Endothelial cell of umbilical vein (primary cell): ENCODE data around the gene TMEM250. TPM values are rescaled to one million over a fixed set of nuclear protein-coding genes. Genes with fewer than 3 reads are reported as not detected.

Experiments
- BruUV-seq: library from RNA; stranded (reverse); fragments of 400-500 nt; replicated peaks from 2 replicates; lab custom pipeline; 2021; lab: Mats Ljungman, UMichigan
- CTCF ChIA-PET: fragments of 300-600, 350-600 bp; sonication (Branson Sonifier 250); formaldehyde crosslinking; loops from one replicate; lab custom pipeline; 2021; ENCODE audit warnings: antibody characterized with exemption, inconsistent platforms; lab: Charles Lee
- POLR2A ChIA-PET: fragments of 300-600, 350-600 bp; sonication (Branson Sonifier 250); formaldehyde crosslinking; loops from one replicate; lab custom pipeline; 2021; ENCODE audit warnings: antibody characterized with exemption, inconsistent platforms; lab: Charles Lee
- DNase-seq: peaks from one replicate; pipeline ENCODE4 v3.0.0-alpha.2; 2011; ENCODE audit warnings: low read depth, low spot score
- FAIRE-seq: peaks from 2 replicates; lab custom pipeline; 2011; peaks lifted over from hg19 to GRCh38; lab: Jason Lieb, UNC
- H2AFZ ChIP-seq: 2 replicates; pipeline ENCODE4 v1.6.0; 2012; ENCODE audit warnings: low read depth, low read length, control low read depth, inconsistent platforms
- H3K27ac ChIP-seq: 2 replicates; pipeline ENCODE4 v1.5.1; 2011; ENCODE audit warnings: low read depth, mild to moderate bottlenecking, control low read depth, low read length, moderate library complexity; ENCODE audit not compliant: insufficient read depth
- H3K27me3 ChIP-seq, 2 experiments: 2 replicates each; pipeline versions ENCODE4 v1.6.0 to v1.6.1; 2011; ENCODE audit warnings: low read length in 2 of 2, mixed read lengths in 1 of 2; ENCODE audit not compliant: control insufficient read depth in 2 of 2, insufficient read depth in 2 of 2
- H3K36me3 ChIP-seq, 2 experiments: 2 replicates in 1 of 2; 3 replicates in 1 of 2; pipeline ENCODE4 v1.5.1; 2011; ENCODE audit warnings: low read length in 2 of 2, mild to moderate bottlenecking in 1 of 2, moderate library complexity in 1 of 2; ENCODE audit not compliant: control insufficient read depth in 2 of 2, insufficient read depth in 2 of 2; ENCODE audit errors: extremely low read depth in 1 of 2
- H3K4me1 ChIP-seq: 3 replicates; pipeline ENCODE4 v1.5.1; 2011; ENCODE audit warnings: mild to moderate bottlenecking, low read length; ENCODE audit not compliant: control insufficient read depth, insufficient read depth; ENCODE audit errors: extremely low read depth
- H3K4me2 ChIP-seq: 2 replicates; pipeline ENCODE4 v1.6.1; 2011; ENCODE audit warnings: low read length, control low read depth, mixed read lengths; ENCODE audit not compliant: insufficient read depth
- H3K4me3 ChIP-seq, 3 experiments: fragments of 200-600 bp in 1 of 3; sonication (generic), shearing (Covaris generic) in 1 of 3; replicated peaks in 1 of 3; 2 replicates each; pipeline ENCODE4 v1.5.1; 2011 to 2016; ENCODE audit warnings: control low read depth in 3 of 3, low read length in 3 of 3, mild to moderate bottlenecking in 2 of 3, inconsistent platforms in 1 of 3, low read depth in 1 of 3, moderate library complexity in 1 of 3; ENCODE audit not compliant: insufficient read depth in 1 of 3
- H3K79me2 ChIP-seq: 2 replicates; pipeline ENCODE4 v1.6.0; 2012; ENCODE audit warnings: low read length, inconsistent platforms; ENCODE audit not compliant: control insufficient read depth, insufficient read depth
- H3K9ac ChIP-seq: replicated peaks from 2 replicates; pipeline ENCODE3; 2011; ENCODE audit warnings: low read length, control low read depth; ENCODE audit not compliant: insufficient read depth; ENCODE audit errors: extremely low read depth
- H3K9me1 ChIP-seq: replicated peaks from 3 replicates; pipeline ENCODE4 v1.6.0; 2011; ENCODE audit warnings: mild to moderate bottlenecking, low read length; ENCODE audit not compliant: control insufficient read depth, insufficient read depth; ENCODE audit errors: extremely low read depth
- H3K9me3 ChIP-seq: replicated peaks from 2 replicates; pipeline ENCODE4 v1.5.1; 2012; ENCODE audit warnings: low read length, inconsistent platforms; ENCODE audit not compliant: control insufficient read depth, insufficient read depth
- H4K20me1 ChIP-seq: replicated peaks from 2 replicates; pipeline ENCODE3; 2011; ENCODE audit warnings: mild to moderate bottlenecking, low read length; ENCODE audit not compliant: control insufficient read depth, insufficient read depth; ENCODE audit errors: extremely low read depth
- EZH2 ChIP-seq: IDR thresholded peaks from 2 replicates; pipeline ENCODE4 v1.6.1; 2012; ENCODE audit warnings: borderline replicate concordance, low read depth, mild to moderate bottlenecking, moderate library complexity, low read length, inconsistent platforms; ENCODE audit not compliant: severe bottlenecking
- FOS ChIP-seq: IDR thresholded peaks from 2 replicates; pipeline ENCODE4 v1.6.1; 2011; ENCODE audit warnings: mild to moderate bottlenecking, low read length, moderate library complexity, borderline replicate concordance; ENCODE audit not compliant: insufficient read depth
- GATA2 ChIP-seq: IDR thresholded peaks from 2 replicates; pipeline ENCODE4 v1.7.0; 2011; ENCODE audit warnings: low read depth, mild to moderate bottlenecking, moderate library complexity, mixed read lengths, low read length; ENCODE audit not compliant: insufficient read length, insufficient read depth
- JUN ChIP-seq: IDR thresholded peaks from 2 replicates; pipeline ENCODE4 v1.6.1; 2011; ENCODE audit warnings: borderline replicate concordance, low read depth; ENCODE audit not compliant: insufficient read length, insufficient read depth
- MYC ChIP-seq: IDR thresholded peaks from one replicate; pipeline ENCODE4 v1.6.1; 2011; ENCODE audit warnings: mild to moderate bottlenecking, low read depth, low read length
- POLR2A ChIP-seq: IDR thresholded peaks from 2 replicates; pipeline ENCODE4 v1.6.1; 2012; ENCODE audit warnings: low read depth, mild to moderate bottlenecking, control low read depth, low read length
- POLR2AphosphoS5 ChIP-seq: IDR thresholded peaks from 2 replicates; pipeline ENCODE4 v1.6.1; 2012; ENCODE audit warnings: low read depth, mild to moderate bottlenecking, control low read depth, low read length, moderate library complexity; ENCODE audit not compliant: insufficient read depth
- dilution Hi-C: fragments of 300-500 bp; cut with MboI; formaldehyde crosslinking; loops from one replicate; pipeline ENCODE4 v1.15.0; 2019; ENCODE audit warnings: low sequenced_read_pairs; ENCODE audit not compliant: extremely low pct_ligation_motif_present
- intact Hi-C: fragments of 100-400 bp; cut with micrococcal nuclease; formaldehyde crosslinking; loops from one replicate; pipeline ENCODE4 v1.10.0; 2022
- polyA plus RNA-seq, 4 experiments: library from polyadenylated mRNA; depleted of rRNA in 3 of 4; stranded (reverse) in 3 of 4; unstranded in 1 of 4; fragments of >200 nt; gene quantifications; 2 replicates each; pipeline versions ENCODE4 v1.2.1 to v1.2.3, GENCODE V29; 2011 to 2012; ENCODE audit warnings: missing spikeins in 1 of 4
- total RNA-seq: library from RNA; stranded (reverse); gene quantifications from 2 replicates; pipeline ENCODE4 v1.2.3, GENCODE V29; 2021
- TF ChIP-seq, protein P1 (sequence below): IDR thresholded peaks from 2 replicates; pipeline ENCODE4 v1.6.1; 2011; ENCODE audit not compliant: insufficient read depth, insufficient read length
- TF ChIP-seq, protein P2 (sequence below), 2 donors: IDR thresholded peaks; 1 replicate in 1 of 2; 2 replicates in 1 of 2; pipeline ENCODE4 v1.5.1; 2011; ENCODE audit warnings: low read length in 2 of 2, mild to moderate bottlenecking in 2 of 2, moderate library complexity in 2 of 2, control low read depth in 1 of 2, inconsistent platforms in 1 of 2, low read depth in 1 of 2; ENCODE audit not compliant: insufficient read depth in 1 of 2; ENCODE audit errors: extremely low read depth in 1 of 2

The TMEM250 gene
- total and polyA plus RNA-seq, 2 donors (not counting 3 experiments of a cell fraction or from before 2014, with no cell fraction given), result 24.9 to 49.9 TPM

DNA sequence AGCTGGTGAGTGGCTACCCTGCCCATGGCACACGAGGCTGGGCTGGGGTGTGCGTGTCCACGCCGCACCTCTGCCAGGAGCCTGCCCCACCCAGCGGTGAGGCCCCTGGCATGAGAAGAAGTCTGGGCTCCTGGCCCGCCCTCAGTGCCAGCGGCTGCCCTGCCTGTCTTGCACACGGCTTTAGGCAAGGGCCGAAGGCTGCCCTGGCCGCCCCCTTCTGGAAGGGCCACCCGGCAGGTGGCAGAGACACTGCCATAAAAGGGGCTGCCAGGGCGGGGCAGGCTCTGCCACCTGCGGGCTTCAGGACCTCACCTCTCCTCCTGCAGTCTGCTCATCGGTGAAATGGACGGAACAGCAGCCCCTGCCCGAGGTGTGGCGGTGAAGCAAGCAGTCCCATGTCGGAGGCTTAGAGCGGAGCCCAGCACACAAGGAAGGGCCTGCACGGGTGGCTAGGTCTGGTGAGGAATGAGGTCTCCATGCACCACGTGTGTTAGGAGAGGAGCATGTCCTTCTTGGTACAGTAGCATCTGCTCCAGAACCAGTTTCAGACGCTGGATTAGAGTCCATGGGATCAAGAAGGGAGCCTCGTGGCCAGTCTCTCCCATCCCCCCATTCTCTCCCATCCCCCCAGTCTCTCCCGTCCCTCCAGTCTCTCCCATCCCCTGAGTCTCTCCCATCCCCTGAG lies 34.8 kb upstream of the TMEM250 start:
- Histone ChIP-seq H3K4me1 (peaks cover 15% of the 10 kb centered on the region), H3K27ac (no peak overlapping the region), H4K20me1 (no peaks in the 10 kb centered on the region), H3K9me1 (no peaks in the 10 kb centered on the region), H3K4me3 (no peak overlapping the region), H3K27me3 (peaks cover 0 to 1% of the 10 kb centered on the region in 2 experiments), H3K36me3 (no peaks in the 10 kb centered on the region), H3K79me2 (no peaks in the 10 kb centered on the region), H3K9ac (no peak overlapping the region), H3K9me3 (no peaks in the 10 kb centered on the region), H2AFZ (no peak overlapping the region), H3K4me2 (no peak overlapping the region)
- no peak for DNase-seq
- no peak for FAIRE-seq
- intact Hi-C loops, result loop anchor here (10.0 kb wide), 1 partner anchor 51 kb away; the partner anchor contains the start of gene LHX3
- ChIA-PET CTCF (no interaction called here), POLR2A (no interaction called here)
- TF ChIP-seq POLR2A (no peak), EZH2 (no peak), FOS (no peak), JUN (no peak), GATA2 (no peak), POLR2AphosphoS5 (no peak), MYC (no peak)
- TF ChIP-seq, protein P1, sequence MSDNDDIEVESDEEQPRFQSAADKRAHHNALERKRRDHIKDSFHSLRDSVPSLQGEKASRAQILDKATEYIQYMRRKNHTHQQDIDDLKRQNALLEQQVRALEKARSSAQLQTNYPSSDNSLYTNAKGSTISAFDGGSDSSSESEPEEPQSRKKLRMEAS, result no peak
- TF ChIP-seq, protein P2, sequence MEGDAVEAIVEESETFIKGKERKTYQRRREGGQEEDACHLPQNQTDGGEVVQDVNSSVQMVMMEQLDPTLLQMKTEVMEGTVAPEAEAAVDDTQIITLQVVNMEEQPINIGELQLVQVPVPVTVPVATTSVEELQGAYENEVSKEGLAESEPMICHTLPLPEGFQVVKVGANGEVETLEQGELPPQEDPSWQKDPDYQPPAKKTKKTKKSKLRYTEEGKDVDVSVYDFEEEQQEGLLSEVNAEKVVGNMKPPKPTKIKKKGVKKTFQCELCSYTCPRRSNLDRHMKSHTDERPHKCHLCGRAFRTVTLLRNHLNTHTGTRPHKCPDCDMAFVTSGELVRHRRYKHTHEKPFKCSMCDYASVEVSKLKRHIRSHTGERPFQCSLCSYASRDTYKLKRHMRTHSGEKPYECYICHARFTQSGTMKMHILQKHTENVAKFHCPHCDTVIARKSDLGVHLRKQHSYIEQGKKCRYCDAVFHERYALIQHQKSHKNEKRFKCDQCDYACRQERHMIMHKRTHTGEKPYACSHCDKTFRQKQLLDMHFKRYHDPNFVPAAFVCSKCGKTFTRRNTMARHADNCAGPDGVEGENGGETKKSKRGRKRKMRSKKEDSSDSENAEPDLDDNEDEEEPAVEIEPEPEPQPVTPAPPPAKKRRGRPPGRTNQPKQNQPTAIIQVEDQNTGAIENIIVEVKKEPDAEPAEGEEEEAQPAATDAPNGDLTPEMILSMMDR (IDR thresholded peaks at IDR 0.05; ENCODE audit: extremely low read depth in 1 of 2, insufficient read depth in 1 of 2, low read depth in 1 of 2, low read length in 2 of 2), result no peak
- dilution Hi-C loops, result no loop called here
- BruUV-seq, result no TSS peak
